ENCODE data around the gene RANBP17.

The RANBP17 gene

DNA sequence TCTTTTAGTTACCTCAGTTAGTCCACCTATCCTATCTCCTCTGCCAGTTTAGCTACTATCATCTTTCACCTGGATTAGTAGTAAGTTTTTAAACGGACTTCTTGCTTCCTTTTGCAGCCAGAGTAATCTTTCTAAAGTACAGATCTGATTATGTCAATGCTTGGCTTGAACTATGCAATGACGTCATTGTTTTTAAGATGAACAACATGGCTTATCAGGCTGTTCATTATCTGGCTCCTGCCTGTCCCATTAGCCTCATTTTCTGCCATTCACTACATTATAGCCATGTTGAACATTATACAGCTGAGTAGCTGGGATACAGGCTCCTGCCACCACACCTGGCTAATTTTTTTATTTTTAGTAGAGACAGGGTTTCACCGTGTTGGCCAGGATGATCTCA, 98.7 kb downstream of the RANBP17 start (continued):
- TF ChIP-seq, protein P1, sequence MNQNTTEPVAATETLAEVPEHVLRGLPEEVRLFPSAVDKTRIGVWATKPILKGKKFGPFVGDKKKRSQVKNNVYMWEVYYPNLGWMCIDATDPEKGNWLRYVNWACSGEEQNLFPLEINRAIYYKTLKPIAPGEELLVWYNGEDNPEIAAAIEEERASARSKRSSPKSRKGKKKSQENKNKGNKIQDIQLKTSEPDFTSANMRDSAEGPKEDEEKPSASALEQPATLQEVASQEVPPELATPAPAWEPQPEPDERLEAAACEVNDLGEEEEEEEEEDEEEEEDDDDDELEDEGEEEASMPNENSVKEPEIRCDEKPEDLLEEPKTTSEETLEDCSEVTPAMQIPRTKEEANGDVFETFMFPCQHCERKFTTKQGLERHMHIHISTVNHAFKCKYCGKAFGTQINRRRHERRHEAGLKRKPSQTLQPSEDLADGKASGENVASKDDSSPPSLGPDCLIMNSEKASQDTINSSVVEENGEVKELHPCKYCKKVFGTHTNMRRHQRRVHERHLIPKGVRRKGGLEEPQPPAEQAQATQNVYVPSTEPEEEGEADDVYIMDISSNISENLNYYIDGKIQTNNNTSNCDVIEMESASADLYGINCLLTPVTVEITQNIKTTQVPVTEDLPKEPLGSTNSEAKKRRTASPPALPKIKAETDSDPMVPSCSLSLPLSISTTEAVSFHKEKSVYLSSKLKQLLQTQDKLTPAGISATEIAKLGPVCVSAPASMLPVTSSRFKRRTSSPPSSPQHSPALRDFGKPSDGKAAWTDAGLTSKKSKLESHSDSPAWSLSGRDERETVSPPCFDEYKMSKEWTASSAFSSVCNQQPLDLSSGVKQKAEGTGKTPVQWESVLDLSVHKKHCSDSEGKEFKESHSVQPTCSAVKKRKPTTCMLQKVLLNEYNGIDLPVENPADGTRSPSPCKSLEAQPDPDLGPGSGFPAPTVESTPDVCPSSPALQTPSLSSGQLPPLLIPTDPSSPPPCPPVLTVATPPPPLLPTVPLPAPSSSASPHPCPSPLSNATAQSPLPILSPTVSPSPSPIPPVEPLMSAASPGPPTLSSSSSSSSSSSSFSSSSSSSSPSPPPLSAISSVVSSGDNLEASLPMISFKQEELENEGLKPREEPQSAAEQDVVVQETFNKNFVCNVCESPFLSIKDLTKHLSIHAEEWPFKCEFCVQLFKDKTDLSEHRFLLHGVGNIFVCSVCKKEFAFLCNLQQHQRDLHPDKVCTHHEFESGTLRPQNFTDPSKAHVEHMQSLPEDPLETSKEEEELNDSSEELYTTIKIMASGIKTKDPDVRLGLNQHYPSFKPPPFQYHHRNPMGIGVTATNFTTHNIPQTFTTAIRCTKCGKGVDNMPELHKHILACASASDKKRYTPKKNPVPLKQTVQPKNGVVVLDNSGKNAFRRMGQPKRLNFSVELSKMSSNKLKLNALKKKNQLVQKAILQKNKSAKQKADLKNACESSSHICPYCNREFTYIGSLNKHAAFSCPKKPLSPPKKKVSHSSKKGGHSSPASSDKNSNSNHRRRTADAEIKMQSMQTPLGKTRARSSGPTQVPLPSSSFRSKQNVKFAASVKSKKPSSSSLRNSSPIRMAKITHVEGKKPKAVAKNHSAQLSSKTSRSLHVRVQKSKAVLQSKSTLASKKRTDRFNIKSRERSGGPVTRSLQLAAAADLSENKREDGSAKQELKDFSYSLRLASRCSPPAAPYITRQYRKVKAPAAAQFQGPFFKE (tag by site-specific recombination; IDR thresholded peaks at IDR 0.05; ENCODE audit: borderline replicate concordance): no peak
- no peak for TF ChIP-seq ZNF549 (tag by site-specific recombination; IDR thresholded peaks at IDR 0.05)
- TF ChIP-seq, protein P2, sequence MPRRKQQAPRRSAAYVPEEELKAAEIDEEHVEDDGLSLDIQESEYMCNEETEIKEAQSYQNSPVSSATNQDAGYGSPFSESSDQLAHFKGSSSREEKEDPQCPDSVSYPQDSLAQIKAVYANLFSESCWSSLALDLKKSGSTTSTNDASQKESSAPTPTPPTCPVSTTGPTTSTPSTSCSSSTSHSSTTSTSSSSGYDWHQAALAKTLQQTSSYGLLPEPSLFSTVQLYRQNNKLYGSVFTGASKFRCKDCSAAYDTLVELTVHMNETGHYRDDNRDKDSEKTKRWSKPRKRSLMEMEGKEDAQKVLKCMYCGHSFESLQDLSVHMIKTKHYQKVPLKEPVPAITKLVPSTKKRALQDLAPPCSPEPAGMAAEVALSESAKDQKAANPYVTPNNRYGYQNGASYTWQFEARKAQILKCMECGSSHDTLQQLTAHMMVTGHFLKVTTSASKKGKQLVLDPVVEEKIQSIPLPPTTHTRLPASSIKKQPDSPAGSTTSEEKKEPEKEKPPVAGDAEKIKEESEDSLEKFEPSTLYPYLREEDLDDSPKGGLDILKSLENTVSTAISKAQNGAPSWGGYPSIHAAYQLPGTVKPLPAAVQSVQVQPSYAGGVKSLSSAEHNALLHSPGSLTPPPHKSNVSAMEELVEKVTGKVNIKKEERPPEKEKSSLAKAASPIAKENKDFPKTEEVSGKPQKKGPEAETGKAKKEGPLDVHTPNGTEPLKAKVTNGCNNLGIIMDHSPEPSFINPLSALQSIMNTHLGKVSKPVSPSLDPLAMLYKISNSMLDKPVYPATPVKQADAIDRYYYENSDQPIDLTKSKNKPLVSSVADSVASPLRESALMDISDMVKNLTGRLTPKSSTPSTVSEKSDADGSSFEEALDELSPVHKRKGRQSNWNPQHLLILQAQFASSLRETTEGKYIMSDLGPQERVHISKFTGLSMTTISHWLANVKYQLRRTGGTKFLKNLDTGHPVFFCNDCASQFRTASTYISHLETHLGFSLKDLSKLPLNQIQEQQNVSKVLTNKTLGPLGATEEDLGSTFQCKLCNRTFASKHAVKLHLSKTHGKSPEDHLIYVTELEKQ (tag by site-specific recombination; IDR thresholded peaks at IDR 0.05; ENCODE audit: borderline replicate concordance): peak; percentile 34; the same call in 1 of the 2 replicates
- TF ChIP-seq ZSCAN5A (tag by site-specific recombination; IDR thresholded peaks at IDR 0.05): no peak
- TF ChIP-seq, protein P3, sequence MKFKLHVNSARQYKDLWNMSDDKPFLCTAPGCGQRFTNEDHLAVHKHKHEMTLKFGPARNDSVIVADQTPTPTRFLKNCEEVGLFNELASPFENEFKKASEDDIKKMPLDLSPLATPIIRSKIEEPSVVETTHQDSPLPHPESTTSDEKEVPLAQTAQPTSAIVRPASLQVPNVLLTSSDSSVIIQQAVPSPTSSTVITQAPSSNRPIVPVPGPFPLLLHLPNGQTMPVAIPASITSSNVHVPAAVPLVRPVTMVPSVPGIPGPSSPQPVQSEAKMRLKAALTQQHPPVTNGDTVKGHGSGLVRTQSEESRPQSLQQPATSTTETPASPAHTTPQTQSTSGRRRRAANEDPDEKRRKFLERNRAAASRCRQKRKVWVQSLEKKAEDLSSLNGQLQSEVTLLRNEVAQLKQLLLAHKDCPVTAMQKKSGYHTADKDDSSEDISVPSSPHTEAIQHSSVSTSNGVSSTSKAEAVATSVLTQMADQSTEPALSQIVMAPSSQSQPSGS (tag by site-specific recombination; IDR thresholded peaks at IDR 0.05; ENCODE audit: low read depth): peak; percentile 98
- TF ChIP-seq RBAK (tag by site-specific recombination; IDR thresholded peaks at IDR 0.05): no peak
- peak; percentile 88 for TF ChIP-seq ZNF629 (tag by site-specific recombination; IDR thresholded peaks at IDR 0.05)
- no peak for TF ChIP-seq ZNF677 (tag by site-specific recombination; IDR thresholded peaks at IDR 0.05)
- TF ChIP-seq ZNF146 (tag by site-specific recombination; IDR thresholded peaks at IDR 0.05): 0 out of 2 replicates have a peak, but pooled peaks have one; percentile 15
- 0 out of 2 replicates have a peak, but pooled peaks have one; percentile 31 for TF ChIP-seq YY2 (tag by site-specific recombination; IDR thresholded peaks at IDR 0.05)
- TF ChIP-seq, protein P4, sequence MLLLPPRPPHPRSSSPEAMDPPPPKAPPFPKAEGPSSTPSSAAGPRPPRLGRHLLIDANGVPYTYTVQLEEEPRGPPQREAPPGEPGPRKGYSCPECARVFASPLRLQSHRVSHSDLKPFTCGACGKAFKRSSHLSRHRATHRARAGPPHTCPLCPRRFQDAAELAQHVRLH (tag by site-specific recombination; IDR thresholded peaks at IDR 0.05): no peak
- TF ChIP-seq, protein P5, sequence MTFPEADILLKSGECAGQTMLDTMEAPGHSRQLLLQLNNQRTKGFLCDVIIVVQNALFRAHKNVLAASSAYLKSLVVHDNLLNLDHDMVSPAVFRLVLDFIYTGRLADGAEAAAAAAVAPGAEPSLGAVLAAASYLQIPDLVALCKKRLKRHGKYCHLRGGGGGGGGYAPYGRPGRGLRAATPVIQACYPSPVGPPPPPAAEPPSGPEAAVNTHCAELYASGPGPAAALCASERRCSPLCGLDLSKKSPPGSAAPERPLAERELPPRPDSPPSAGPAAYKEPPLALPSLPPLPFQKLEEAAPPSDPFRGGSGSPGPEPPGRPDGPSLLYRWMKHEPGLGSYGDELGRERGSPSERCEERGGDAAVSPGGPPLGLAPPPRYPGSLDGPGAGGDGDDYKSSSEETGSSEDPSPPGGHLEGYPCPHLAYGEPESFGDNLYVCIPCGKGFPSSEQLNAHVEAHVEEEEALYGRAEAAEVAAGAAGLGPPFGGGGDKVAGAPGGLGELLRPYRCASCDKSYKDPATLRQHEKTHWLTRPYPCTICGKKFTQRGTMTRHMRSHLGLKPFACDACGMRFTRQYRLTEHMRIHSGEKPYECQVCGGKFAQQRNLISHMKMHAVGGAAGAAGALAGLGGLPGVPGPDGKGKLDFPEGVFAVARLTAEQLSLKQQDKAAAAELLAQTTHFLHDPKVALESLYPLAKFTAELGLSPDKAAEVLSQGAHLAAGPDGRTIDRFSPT (tag by site-specific recombination; IDR thresholded peaks at IDR 0.05): 0 out of 2 replicates have a peak, but pooled peaks have one; percentile 40
- no peak for TF ChIP-seq ZNF776 (tag by site-specific recombination; IDR thresholded peaks at IDR 0.05; ENCODE audit: borderline replicate concordance)
- TF ChIP-seq FEZF1 (tag by site-specific recombination; IDR thresholded peaks at IDR 0.05): peak; percentile 77
- TF ChIP-seq KLF8 (tag by site-specific recombination; IDR thresholded peaks at IDR 0.05): 0 out of 2 replicates have a peak, but pooled peaks have one; percentile 52
